ENCODE measurements around the gene PDE6C.

DNA sequence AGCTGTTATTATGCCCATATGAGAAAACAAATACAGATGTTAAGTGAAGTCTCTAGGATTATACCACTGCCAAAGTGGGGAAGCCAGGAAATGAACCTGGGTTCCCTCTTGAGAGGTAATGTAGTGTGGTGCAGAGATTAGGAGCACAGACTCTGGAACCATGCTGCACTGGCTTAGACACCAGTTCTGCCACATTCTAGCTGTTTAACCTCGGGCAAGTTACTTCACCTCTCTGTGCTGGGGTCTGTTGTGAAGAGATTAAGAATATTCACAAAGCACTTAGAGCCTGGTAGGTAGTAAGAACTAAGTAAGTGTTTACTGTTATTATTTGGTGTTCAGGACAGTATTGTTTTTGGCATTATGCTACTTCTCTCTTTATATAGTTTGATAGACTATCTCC lies 41.9 kb downstream of the PDE6C start:
- TF ChIP-seq, protein P1, sequence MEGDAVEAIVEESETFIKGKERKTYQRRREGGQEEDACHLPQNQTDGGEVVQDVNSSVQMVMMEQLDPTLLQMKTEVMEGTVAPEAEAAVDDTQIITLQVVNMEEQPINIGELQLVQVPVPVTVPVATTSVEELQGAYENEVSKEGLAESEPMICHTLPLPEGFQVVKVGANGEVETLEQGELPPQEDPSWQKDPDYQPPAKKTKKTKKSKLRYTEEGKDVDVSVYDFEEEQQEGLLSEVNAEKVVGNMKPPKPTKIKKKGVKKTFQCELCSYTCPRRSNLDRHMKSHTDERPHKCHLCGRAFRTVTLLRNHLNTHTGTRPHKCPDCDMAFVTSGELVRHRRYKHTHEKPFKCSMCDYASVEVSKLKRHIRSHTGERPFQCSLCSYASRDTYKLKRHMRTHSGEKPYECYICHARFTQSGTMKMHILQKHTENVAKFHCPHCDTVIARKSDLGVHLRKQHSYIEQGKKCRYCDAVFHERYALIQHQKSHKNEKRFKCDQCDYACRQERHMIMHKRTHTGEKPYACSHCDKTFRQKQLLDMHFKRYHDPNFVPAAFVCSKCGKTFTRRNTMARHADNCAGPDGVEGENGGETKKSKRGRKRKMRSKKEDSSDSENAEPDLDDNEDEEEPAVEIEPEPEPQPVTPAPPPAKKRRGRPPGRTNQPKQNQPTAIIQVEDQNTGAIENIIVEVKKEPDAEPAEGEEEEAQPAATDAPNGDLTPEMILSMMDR (IDR thresholded peaks at IDR 0.05): no peak
- TF ChIP-seq EZH2 (IDR thresholded peaks at IDR 0.05; ENCODE audit: borderline replicate concordance, insufficient read depth, low read depth, low read length, poor library complexity, severe bottlenecking): no peak

Measured in B cell (primary cell).